Measurements from ENCODE around the gene PCNX2.
A peak's percentile ranks its signal among the peaks of the same experiment; 100 is the strongest.

The PCNX2 gene

DNA sequence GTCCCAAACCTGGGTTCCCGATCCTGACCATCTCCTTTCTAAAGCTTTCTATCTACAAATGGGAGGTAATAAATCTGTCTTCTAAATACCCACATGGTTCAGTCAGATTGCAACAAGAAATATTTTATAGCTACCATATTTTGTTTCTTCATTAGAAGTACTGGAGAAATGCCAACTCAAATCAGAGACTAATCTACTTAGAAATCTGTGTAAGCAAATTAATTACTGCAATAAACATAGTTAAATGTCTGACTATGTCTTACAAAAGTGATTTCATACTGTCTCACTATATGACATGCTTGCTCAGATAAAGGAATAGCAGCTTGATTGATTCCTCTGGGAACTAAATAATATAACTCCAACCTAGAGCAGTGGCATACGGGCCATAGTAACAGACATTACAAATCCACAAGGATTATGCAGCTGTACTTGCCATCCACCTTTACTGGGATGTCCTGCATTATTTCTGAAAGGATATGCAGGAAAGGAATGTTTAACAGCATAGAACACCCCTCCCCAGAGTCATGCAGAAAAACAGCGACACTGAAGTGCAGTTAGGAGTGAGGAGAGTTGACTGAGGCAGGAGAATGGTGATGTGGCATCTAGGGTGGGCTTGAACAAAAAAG lies 80.3 kb downstream of the PCNX2 start:
- peak; percentile 38 for DNase-seq

DNA sequence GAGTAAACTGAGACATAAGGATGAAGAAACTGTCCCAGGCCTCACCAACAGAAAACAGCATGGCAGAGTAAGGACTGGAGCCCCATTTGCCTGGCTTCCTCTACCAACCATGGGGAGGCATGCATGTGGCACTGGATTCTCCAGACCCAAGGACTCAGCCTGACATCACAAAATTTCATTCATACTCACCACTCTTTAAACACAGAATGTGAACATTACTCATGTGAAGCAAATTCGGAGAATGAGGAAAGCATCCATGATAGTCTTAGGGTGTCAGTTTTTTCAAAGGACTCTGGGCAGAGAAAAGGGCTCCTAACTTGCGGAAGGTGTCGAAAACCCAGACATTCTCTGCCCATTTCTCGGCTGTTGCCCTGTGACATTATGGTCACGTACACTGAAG lies 83.9 kb downstream of the PCNX2 start:
- DNase-seq, result no peak

DNA sequence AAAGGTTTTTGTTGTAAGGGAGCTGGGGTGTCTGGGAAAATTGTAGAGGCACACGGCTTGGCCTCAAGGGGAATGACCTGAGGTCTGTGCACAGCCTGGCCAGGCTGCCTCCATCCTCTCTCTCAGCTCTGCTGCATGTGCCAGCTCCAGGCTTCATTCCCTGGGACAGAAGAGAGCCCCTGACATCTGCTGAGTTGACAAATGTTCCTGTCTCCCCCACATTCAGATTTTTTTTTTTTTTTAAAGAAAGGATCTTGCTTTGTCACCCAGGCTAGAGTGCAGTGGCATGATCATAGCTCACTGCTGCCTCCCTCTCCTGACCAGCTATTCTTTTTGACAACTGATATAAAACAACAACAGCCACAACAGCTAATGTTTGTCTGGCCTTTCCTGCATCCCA lies 84.4 kb downstream of the PCNX2 start:
- DNase-seq, result no peak

DNA sequence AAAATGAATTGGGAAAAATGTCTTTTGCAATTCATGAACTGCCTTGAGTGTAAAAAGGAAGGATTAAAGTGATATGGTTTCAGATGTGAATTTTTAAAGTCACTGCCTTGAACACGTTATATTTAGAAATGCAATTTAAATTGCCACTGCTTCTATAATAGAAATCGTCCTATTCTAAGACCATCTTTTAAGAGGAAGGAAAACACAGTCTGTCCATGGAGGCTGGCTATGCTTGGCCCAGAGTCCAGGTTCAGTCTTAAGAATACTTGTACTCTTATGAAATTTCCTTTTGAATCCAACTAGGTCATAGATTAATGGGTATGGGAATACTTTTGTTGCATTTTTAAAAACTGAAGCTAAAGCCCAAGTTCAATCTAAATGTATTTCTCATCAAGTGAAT lies 86.0 kb downstream of the PCNX2 start:
- DNase-seq, result no peak

DNA sequence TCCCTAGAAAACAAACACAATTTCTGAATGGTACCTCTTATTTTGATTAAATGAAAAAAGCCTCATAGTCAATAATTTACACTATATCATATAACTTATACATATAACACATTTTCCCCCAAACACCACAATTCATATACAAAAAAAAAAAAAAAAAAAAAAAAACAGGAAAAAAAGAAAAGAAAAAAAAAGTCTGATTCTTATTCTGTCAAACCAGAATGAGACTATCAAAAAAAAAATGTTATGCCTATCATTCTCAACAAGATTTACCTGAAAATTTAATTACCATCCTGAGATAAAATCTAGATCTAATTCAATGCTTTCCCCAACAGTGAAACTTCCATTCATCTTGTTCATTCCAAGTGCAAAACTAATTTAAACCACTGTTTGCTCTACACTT lies 86.8 kb downstream of the PCNX2 start:
- no peak for DNase-seq

DNA sequence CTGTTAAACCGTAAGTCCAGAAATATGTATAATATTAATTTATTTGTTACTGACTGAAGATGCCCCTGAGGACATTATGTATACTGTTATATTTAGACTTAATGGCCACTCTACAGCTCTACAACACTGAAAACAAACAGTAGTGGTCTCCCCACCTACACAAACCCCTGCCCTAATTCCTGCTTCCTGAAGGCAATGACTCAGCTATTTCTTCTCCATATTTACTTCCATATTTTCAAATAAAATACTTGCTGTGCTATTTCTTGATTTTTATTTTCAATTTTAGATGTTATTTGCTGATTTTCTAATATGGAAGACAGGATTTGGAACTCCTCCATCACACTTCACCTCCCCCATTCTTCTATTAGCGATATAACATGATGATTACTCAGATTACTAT lies 97.6 kb downstream of the PCNX2 start:
- DNase-seq, result peak; percentile 17

DNA sequence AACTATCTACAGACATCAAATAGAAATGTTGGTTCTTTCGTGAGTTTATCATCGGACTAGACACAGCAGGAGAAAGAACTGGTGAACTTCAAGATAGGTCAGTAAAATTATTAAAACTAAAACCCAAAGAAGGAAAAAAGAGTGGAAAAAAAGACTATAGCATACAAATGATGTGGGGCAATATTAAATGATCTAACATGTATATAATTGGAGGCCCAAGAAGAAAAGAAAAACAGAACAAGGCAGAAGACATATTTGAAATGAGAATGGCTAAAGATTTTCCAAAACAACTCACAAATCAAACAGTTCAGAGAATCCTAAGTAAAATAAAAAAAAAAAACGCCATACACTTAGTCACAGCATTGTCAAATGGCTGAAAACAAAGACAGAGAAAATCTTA lies 101.8 kb downstream of the PCNX2 start:
- no peak for DNase-seq

DNA sequence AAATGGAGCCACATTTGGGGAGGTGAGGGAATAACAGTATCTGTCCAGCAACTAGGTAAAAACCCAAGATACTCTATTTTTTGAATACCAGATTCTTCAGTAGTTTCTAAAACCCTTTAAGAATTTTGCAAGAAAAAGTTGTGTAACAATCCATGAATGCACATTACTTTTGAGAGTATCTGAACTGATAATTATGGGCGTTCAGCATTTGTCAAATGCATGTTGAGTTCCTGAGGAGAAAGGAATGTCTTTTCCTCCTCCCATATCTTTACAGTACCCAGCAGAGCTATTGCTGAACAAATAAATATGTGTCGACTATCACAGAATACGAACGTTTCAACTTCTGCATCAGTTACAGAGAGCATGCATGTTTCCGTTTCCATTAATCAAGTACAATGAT lies 104.5 kb downstream of the PCNX2 start:
- DNase-seq, result no peak

DNA sequence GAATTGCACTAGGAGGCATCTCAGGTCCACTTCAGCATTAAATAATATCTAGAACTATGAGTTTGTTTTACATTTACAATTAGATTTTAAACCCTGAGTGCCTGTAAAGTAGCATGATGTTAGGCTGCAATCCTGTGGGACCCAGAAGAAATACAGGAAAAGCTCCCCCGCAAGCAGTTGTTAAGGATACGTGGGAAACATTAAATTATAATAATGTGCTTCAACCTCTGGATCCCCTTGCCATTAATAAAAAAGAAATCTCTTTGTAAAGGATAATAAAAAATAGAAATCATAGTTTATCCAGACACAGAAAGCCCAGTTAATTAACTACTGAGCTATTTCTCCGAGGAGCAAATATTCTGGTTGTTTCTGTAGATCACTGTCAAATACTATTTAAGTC lies 106.0 kb downstream of the PCNX2 start:
- DNase-seq, result no peak

DNA sequence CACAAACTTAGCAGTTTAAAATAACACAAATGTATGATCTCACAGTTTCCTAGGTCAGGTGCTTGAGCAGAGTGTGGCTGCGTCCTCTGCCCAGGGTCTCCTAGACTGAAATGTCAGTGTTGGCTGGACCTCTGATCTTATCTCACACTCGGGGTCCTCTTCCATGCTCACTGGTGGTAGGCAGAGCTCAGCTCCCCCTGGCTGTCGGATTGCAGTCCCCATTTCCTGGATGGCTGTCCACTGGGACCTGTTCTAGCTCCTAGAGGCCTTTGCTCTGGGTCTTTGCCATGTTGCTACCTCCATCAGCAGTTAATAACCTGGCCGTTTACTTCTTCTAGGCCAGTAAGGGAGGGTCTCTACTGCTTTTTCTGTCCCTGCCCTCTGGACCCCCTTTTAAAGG lies 107.5 kb downstream of the PCNX2 start:
- DNase-seq, result no peak

DNA sequence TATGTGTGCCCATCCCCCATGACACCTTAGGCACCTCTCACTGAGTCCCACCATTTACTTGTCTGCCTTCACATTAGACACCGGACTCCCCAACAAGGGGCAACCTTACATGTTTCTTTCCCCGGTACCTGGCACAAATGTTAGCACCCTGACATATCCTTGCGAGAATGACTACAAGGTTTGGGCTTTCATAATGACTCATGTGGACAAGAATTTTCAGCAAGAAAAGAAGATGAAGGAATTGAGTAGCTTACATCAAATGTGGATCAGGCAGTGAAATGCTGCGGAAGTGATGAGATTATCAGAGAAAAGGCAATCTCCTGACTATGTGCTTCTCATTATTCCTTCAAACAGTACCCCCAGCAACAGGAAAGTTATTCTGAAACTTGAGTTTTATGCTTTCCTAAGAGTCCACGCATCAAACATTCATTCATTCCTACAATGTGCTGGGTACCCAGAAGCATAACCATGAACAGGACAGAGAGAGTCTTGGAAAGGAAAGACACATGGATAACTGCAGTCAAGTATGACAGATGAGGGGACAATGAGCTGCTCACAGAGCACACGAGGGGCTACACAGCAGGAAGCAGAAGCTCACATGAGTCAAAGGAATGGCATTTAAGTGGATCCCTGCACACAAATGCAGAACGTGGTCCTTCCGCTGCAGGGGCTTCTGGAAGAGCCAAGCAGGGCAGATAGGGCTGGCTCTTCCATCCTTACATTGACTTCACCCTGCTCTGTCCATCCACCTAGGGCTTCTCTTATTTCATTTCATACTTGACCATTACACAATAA lies 112.1 kb downstream of the PCNX2 start:
- DNase-seq, result no peak

DNA sequence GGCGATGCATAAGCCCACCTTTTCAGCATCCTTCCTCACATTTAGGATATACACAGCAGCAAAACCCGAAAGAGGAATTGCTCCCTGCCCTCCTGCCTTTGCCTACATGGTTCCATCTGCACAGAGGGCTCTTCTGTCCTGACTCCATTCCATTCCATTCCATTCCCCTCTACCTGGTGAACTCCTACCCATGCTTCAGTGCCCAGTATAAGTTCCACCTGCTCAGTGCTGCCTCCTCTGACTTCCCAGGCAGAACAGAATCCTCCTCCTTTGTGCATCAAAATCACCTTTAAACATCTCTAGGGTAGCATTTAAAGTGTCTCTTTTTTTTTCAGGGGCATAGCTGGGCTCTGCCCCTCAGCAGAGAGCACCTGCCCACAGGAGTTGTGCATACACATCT lies 112.9 kb downstream of the PCNX2 start:
- no peak for DNase-seq

DNA sequence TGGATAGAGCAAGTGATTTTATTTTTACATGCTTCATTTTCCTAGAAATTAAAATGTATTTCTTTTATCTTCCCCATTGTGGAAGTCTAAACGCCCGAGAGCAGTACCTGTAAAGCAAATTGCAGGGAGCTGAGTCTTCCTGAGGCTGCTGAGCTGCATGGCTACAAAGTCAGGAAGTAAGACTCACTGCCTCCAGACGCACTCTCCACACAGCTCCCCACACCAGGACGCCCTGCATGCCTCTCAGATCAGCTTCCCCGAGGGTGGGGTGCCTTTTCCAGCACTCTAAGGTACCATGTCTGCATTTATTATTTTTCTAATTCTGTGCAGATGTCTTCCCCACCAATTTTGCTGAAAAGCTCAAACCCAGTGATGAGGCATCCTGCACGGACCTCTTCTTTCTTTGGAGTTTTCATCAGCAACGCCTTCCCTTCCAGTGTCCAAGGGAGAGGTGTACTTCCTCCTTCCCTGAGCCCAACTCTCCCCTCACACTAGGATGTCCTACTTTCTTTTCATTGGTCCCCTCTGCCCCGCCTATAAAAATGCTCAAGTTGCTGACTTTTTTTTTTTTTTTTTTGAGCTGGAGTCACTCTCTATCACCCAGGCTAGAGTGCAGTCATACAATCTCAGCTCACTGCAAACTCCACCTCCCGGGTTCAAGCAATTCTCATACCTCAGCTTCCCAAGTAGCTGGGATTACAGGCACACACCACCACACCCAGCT lies 114.7 kb downstream of the PCNX2 start:
- DNase-seq, result no peak

DNA sequence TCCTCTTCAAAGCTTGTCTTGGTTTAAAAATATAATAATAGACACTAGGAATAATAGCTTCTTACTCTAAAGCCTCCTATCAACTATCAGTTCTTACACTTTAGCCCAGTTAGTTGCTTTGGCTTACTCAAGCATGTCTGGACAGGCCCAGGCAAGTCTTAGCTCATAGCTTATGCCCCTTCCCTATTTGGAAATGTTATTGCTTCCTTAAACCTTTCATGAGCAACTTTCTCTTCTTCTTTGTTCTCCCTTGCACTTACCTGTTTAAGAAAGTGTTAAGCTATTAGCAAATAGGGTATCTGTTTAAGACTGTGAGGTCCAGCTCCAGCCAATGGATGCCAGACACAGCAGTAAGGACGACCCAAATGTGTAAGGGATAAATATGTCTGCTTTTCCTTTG lies 115.9 kb downstream of the PCNX2 start:
- peak; percentile 56 for DNase-seq

DNA sequence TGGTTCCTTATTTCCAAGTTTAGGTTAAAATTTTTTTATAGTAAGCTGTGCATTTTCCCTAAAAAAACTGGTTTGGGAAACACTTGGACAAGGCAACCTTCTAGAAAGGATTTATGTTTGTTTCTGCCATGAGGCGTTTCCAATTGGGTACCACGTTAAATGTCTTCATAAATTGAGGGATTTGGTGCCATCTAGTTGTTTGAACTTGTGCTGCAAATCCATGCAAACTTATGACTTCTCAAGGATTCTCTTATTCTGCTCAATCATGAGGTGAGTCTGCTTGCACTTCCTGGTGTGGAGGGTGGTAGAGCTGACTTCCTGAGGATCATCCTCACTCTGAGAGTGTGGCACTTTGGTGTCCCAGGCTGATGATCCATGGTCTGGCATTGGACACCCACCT lies 123.3 kb downstream of the PCNX2 start:
- DNase-seq, result peak; percentile 7

DNA sequence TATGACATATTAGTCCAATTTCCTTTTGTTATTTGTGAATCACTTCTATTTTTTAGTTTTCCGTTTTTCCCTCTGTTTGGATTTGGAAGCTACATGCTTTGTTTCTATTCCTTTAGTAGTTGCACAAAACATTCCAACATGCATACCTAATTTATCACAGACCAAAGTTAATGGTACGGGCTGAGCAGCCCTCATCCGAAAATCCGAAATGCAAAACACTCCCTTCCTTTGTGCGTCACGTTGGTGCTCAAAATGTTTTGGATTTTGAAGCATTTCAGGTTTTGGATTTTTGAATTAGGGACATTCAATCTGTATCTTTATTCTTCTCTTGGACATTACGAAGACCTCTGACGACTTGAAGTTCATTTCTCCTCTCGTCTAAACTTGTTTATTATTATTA lies 124.8 kb downstream of the PCNX2 start:
- no peak for DNase-seq

DNA sequence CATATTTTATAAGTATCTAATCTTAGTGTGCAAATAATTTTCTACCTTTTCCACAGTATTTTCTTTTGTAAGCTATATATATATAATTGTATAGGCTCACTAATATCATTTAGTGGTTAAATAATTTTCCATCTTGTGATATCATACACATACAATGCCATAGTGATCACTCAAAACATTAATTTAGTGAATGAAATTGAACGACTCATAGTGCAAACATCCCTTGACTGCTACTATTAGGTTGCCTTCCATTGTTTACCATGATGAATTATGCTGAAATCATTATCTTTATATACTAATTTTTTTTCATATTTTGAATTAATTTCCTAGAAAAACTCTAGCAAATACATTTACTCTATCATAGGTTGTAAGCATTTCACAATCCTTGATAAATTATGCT lies 127.1 kb downstream of the PCNX2 start:
- peak; percentile 7 for DNase-seq

DNA sequence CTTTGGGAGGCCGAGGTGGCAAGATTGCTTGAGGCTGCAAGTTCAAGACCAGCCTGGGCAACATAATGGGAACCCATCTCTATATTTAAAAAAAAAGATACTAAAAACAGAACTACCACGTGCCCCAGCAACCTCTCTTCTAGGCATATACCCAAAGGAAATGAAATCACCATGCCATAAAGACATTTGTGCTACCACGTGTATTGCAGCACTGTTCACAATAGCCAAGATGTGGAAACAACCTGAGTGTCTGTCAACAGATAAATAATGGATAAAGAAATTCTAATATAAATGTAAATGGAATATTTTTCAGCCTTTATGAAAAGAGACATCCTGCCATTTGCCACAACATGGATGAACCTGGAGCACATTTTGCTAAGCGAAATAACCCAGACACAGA lies 128.6 kb downstream of the PCNX2 start:
- no peak for DNase-seq

DNA sequence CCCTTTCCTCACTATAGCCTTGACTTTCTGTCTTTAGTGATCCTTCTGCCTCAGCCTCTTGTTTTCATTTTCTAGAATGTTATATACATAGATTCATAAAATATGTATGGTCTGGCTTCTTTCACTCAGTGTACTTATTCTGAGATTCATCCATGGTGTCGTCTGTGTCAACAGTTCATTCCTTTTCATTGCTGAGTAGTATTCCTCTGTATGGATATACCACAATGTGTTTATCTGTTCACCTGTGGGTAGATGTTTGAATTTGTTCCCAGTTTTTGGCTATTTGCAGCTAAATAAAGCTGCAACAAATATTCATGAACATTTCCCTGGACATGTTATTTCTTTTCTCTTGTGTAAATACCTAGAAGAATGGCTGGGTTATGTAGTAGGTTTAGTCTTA lies 131.8 kb downstream of the PCNX2 start:
- no peak for DNase-seq

DNA sequence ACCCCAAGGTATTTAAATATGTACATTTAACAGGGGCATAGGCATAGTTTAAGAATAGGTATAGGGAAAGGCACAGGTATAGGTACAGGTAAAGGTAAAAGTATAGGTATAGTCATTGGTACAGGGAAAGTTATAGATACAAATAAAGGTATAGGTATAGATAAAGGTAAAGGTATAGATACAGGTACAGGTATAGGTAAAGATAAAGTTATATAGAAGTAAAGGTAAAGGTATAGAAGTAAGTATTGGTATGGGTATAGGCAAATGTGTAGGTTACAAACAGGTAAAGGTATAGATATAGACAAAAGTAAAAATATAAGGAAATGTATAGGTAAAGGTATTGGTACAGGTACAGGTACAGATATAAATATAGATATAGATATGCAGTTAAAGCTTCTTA lies 137.2 kb downstream of the PCNX2 start:
- DNase-seq, result no peak

DNA sequence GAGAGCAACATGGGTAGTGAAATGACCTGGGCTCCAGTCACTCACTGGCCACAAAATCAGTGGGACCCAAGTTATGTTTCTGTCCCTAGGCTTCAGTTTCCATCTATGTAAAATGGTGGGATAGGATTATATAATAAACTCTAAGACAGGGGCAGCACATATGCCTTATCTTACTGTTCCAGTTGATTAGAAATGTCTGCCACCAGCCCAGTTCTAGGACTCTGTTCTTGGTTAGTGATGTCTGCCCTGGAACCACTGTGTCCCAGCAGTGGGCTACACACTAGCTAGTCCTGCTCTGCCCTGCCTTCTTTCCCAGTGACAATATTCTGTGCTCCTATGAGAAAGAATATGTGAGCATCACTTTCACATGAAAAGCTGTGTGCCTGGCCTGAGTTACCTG lies 138.3 kb downstream of the PCNX2 start:
- no peak for DNase-seq

DNA sequence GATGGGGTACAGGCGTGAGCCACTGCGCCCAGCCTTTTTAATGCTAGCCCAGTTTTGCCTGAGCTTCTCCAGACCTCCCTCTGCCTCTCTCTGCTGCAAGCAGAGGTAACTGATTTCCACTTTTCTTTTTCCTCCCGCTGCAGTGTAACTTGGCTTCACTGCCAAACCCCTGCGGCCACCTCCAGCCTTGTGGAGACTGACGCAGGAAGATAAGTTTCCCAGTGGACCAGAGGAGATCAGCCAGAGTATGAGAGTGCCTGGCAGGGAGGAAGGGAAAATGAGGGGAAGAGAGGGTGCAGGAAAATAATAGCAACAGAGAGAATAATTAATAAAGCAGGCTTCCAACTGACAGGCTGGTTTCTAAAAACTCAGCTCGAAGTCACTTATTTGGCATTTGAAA lies 143.7 kb downstream of the PCNX2 start:
- no peak for DNase-seq

DNA sequence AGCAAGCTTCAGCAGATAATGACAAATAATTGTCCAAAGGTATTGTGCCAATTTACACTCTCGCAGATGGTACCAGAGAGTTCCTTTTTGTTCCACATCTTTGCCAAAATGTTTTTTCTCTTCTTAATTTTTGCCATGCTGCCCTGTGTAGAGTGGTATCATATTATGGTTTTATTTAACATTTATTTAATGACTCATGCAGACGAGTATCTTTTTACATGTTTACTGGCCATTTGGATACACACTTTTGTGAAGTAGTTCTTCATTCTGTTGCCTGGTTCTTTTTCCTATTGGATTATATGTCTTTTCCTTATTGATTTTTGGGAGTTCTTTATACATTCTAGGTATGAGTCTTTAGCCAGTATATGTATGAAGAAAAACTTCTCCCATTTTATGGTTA lies 151.1 kb downstream of the PCNX2 start:
- DNase-seq, result no peak

DNA sequence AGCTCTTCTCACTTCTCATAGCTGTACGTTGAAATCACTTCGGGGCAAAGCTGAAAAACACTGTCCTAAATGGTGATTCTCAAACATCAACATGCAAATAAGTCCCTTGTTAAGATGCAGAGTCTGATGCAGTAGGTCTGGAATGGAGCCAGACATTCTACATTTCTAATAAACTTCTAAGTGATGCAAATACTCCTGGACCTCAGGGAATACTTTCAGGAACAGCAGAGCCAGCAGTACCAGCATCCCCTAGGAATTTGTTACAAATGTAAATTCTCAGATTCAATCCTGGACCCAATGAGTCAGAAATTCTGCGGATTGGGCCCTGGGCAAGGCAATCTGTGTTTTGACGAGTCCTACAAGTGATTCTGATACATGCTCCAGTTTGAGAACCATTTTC lies 152.3 kb downstream of the PCNX2 start:
- no peak for DNase-seq

All from NCI-H69 (cell line).